ENCODE measurements around the gene NOS1AP.

GRCh38 chr1:162360874-162361260, 291.4 kb downstream of the NOS1AP start:
- TF ChIP-seq CTCF (IDR thresholded peaks at IDR 0.05) (no peak), POLR2A (IDR thresholded peaks at IDR 0.05) (no peak)

All from body of pancreas (tissue), 4 donors.